B cell (primary cell): ENCODE measurements around the gene STX12.

Experiments used
- EZH2 ChIP-seq: IDR thresholded peaks from 2 replicates; pipeline ENCODE4 v1.6.1; 2012; ENCODE audit warnings: borderline replicate concordance, low read depth, mild to moderate bottlenecking, moderate library complexity, low read length; ENCODE audit not compliant: insufficient read depth, poor library complexity, severe bottlenecking
- TF ChIP-seq, protein P1 (sequence below): fragments of 200-600 bp; IDR thresholded peaks from one replicate; pipeline ENCODE4 v1.8.0; 2022; ENCODE audit warnings: antibody characterized with exemption, mild to moderate bottlenecking

DNA sequence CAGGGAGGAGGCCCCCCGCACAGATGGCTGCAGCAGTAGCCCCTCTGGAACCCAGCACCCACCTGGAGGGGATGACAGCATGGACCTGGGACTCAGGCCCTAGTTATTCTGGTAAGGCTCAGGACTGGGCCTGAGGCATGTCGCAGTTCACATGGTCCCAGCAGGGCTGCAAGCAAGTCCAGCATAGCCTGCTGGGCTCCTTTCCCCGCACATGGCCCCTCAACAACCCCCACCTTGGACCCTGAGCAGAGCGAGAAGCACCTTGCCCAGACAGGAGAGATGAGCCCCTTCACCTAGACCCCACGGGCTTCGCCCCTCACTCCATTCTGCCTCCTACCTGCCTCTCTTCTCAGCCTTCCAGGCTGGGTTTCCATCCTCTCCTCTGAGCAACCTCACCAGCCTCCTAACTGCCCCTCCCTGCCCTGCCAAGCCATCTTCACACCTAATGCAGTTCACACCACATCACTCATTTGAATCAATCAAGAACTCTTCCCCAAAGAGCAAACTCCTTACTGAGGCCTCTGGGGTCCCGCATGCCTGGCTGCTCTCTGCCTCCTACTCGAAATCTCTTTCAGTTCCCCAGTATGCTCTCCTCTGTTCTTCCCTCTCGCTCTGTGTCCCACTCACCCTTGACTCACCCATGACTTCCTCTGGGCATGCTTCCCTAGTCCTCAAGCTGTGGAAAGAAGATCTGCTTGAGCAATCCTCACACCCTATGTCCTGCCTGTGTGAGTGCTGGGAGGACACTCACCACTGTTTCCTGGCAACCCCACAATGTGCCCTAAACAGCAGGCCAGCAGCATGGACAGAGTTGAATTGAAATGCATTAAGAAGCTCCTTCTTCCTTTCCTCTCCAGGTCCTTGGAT lies 89.9 kb downstream of the STX12 start:
- TF ChIP-seq, protein P1, sequence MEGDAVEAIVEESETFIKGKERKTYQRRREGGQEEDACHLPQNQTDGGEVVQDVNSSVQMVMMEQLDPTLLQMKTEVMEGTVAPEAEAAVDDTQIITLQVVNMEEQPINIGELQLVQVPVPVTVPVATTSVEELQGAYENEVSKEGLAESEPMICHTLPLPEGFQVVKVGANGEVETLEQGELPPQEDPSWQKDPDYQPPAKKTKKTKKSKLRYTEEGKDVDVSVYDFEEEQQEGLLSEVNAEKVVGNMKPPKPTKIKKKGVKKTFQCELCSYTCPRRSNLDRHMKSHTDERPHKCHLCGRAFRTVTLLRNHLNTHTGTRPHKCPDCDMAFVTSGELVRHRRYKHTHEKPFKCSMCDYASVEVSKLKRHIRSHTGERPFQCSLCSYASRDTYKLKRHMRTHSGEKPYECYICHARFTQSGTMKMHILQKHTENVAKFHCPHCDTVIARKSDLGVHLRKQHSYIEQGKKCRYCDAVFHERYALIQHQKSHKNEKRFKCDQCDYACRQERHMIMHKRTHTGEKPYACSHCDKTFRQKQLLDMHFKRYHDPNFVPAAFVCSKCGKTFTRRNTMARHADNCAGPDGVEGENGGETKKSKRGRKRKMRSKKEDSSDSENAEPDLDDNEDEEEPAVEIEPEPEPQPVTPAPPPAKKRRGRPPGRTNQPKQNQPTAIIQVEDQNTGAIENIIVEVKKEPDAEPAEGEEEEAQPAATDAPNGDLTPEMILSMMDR: no peak
- no peak for TF ChIP-seq EZH2
